Measurements from ENCODE around the gene ZNF433.

Gene ZNF433

GRCh38 chr19:11987405-11988281, 47.8 kb downstream of the ZNF433 start:
- peak overlapping the region; percentile 85 for H3K4me2 ChIP-seq (ENCODE audit: low read depth, low read length)
- H3K27ac ChIP-seq (ENCODE audit: low read length), result peak overlapping the region; percentile 60; the same call in 1 of the 2 replicates
- H4K20me1 ChIP-seq (ENCODE audit: insufficient read depth, low read length), result no peaks in the 10 kb centered on the region
- DNase-seq, result peak; percentile 94
- H3K9ac ChIP-seq (ENCODE audit: low read length), result peak overlapping the region; percentile 73
- no peaks in the 10 kb centered on the region for H3K36me3 ChIP-seq (replicated peaks; ENCODE audit: insufficient read depth, low read length)
- TF ChIP-seq EZH2 (optimal IDR thresholded peaks at IDR 0.05; ENCODE audit: low read depth, low read length) (no peak), CTCF (IDR thresholded peaks at IDR 0.05; ENCODE audit: low read length) (no peak), EZH2phosphoT487 (IDR thresholded peaks at IDR 0.05; ENCODE audit: low read length) (no peak)
- peaks cover 15% of the 10 kb centered on the region for H3F3A ChIP-seq (ENCODE audit: insufficient read depth, low read length)
- peak overlapping the region; percentile 93 for H3K4me3 ChIP-seq (ENCODE audit: low read length)
- H3K79me2 ChIP-seq (ENCODE audit: low read length), result peaks cover 14% of the 10 kb centered on the region
- H3K9me2 ChIP-seq (replicated peaks; ENCODE audit: insufficient read depth, low read length), result no peaks in the 10 kb centered on the region
- H3K27me3 ChIP-seq (replicated peaks; ENCODE audit: insufficient read depth, low read length), result no peaks in the 10 kb centered on the region
- H3K4me1 ChIP-seq (ENCODE audit: low read length), result no peaks in the 10 kb centered on the region
- no peaks in the 10 kb centered on the region for H3K9me3 ChIP-seq (replicated peaks; ENCODE audit: insufficient read depth, low read length)
- H2AFZ ChIP-seq (ENCODE audit: low read length), result peak overlapping the region; percentile 95

- no peaks in the 10 kb centered on the region for H3K9me3 ChIP-seq (replicated peaks; ENCODE audit: insufficient read depth, low read length)
- H4K20me1 ChIP-seq (ENCODE audit: insufficient read depth, low read length), result no peaks in the 10 kb centered on the region
- no peaks in the 10 kb centered on the region for H3K36me3 ChIP-seq (replicated peaks; ENCODE audit: insufficient read depth, low read length)
- H3K27ac ChIP-seq (ENCODE audit: low read length), result no peak overlapping the region
- peaks cover 14% of the 10 kb centered on the region for H3K79me2 ChIP-seq (ENCODE audit: low read length)
- H2AFZ ChIP-seq (ENCODE audit: low read length), result no peak overlapping the region
- no peaks in the 10 kb centered on the region for H3K4me1 ChIP-seq (ENCODE audit: low read length)
- no peaks in the 10 kb centered on the region for H3K27me3 ChIP-seq (replicated peaks; ENCODE audit: insufficient read depth, low read length)
- no peak for DNase-seq
- no peak overlapping the region for H3K9ac ChIP-seq (ENCODE audit: low read length)
- peaks cover 15% of the 10 kb centered on the region for H3F3A ChIP-seq (ENCODE audit: insufficient read depth, low read length)
- no peaks in the 10 kb centered on the region for H3K9me2 ChIP-seq (replicated peaks; ENCODE audit: insufficient read depth, low read length)
- H3K4me3 ChIP-seq (ENCODE audit: low read length), result no peak overlapping the region
- no peak overlapping the region; the same call in 1 of the 2 replicates for H3K4me2 ChIP-seq (ENCODE audit: low read depth, low read length)
- TF ChIP-seq EZH2 (optimal IDR thresholded peaks at IDR 0.05; ENCODE audit: low read depth, low read length) (no peak), CTCF (IDR thresholded peaks at IDR 0.05; ENCODE audit: low read length) (no peak), EZH2phosphoT487 (IDR thresholded peaks at IDR 0.05; ENCODE audit: low read length) (no peak)
Measured at GRCh38 chr19:11986754-11987153, 48.7 kb downstream of the ZNF433 start.

GRCh38 chr19:11984986-11985385, 50.5 kb downstream of the ZNF433 start:
- H3K9me2 ChIP-seq (replicated peaks; ENCODE audit: insufficient read depth, low read length), result no peaks in the 10 kb centered on the region
- H3K79me2 ChIP-seq (ENCODE audit: low read length), result peaks cover 7% of the 10 kb centered on the region; the same call in 1 of the 2 replicates
- no peak overlapping the region for H3K9ac ChIP-seq (ENCODE audit: low read length)
- H4K20me1 ChIP-seq (ENCODE audit: insufficient read depth, low read length), result no peaks in the 10 kb centered on the region
- no peaks in the 10 kb centered on the region for H3K27me3 ChIP-seq (replicated peaks; ENCODE audit: insufficient read depth, low read length)
- peaks cover 15% of the 10 kb centered on the region for H3F3A ChIP-seq (ENCODE audit: insufficient read depth, low read length)
- no peak overlapping the region for H3K27ac ChIP-seq (ENCODE audit: low read length)
- no peak overlapping the region for H2AFZ ChIP-seq (ENCODE audit: low read length)
- no peak for TF ChIP-seq EZH2 (optimal IDR thresholded peaks at IDR 0.05; ENCODE audit: low read depth, low read length)
- no peak for TF ChIP-seq EZH2phosphoT487 (IDR thresholded peaks at IDR 0.05; ENCODE audit: low read length)
- TF ChIP-seq CTCF (IDR thresholded peaks at IDR 0.05; ENCODE audit: low read length), result peak; percentile 33
- no peaks in the 10 kb centered on the region for H3K36me3 ChIP-seq (replicated peaks; ENCODE audit: insufficient read depth, low read length)
- DNase-seq, result no peak
- no peaks in the 10 kb centered on the region for H3K9me3 ChIP-seq (replicated peaks; ENCODE audit: insufficient read depth, low read length)
- H3K4me2 ChIP-seq (ENCODE audit: low read depth, low read length), result no peak overlapping the region
- no peak overlapping the region for H3K4me3 ChIP-seq (ENCODE audit: low read length)
- no peaks in the 10 kb centered on the region for H3K4me1 ChIP-seq (ENCODE audit: low read length)

Measured in MM.1S (cell line).